Bone marrow (tissue), 2 donors: Measurements from ENCODE around the gene ADCY5.

Source experiments
- DNase-seq, 2 donors: peaks; one replicate each; lab custom pipeline; 2025; lab: John Stamatoyannopoulos, UW

The ADCY5 gene

DNA sequence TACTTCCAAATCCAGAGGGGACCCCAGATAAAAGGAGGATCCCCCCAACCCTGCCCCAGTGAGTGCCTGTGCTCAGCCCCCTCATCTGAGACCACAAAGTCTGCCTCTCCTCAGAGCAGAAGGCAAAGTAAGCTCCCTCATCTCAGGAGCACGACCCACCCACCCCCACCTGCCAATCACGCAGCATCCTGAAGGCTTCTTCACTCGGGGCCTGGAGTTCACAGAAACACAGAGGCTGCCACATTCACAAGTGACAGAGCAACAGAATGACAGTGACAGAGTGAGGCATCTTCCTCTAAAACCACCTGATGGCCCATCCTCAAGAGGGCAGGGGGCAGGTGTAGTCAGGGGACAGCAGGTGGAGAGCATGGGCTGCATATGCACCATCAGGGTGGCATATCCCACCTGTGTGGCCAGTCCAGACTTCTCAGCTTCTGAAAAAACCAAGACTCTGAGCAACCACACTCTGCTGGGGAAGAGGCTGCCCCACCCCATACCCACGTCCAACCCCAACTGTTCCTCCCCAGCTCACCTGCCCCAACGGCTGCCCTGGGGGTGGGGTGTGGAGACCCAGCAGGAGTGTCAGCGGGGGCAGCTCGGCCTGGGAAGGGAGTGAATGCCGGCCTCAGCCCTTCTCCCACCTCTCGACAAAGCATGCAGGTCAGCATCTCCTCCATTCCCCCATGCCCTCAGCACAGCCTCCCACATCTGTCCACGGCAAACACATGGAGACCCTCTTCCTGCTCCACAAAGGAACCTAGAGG lies 19.3 kb downstream of the ADCY5 start:
- no peak for DNase-seq

DNA sequence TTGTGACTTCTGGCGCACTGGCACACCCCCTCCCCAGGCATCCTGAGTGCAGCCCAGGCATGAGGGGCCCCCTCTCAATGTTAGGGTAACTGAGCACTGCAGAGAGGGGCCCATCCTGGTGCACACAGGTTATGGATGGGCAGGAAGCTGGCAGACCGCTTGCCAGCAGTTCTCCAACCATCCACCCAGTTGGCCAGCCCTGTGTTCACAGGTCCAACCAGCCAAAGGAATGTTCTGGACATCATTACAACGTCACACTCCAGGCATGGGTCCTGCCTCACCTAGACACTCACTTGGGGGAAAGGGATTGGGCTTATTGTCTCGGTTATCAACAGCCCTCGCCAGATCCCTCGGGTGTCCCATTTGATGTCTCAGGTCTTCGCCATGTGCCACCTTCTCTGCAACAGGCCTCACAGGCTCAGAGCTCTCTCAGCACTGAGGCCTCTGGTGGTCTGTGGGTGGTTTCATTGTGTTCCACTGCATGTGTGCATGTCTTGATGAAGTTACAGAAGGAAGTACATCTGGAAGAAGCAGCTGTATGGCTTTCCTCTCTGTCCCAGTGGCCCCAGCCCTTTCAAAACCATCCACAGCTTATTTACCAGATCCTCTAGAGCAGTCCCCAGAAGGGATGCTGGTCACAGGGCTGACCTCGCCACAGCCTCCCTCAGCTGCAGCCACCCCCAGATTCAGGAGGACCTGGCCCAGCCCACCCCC lies 23.7 kb downstream of the ADCY5 start:
- DNase-seq: no peak

GRCh38 chr3:123424321-123424998 lies 24.4 kb downstream of the ADCY5 start:
- DNase-seq: no peak

GRCh38 chr3:123423806-123424205 lies 25.1 kb downstream of the ADCY5 start:
- DNase-seq: no peak

- DNase-seq: no peak
Measured at GRCh38 chr3:123423031-123423430, 25.9 kb downstream of the ADCY5 start.

- no peak for DNase-seq
Measured at GRCh38 chr3:123422457-123422856, 26.4 kb downstream of the ADCY5 start.

- DNase-seq: no peak
Measured at GRCh38 chr3:123421353-123422174, 27.3 kb downstream of the ADCY5 start.

DNA sequence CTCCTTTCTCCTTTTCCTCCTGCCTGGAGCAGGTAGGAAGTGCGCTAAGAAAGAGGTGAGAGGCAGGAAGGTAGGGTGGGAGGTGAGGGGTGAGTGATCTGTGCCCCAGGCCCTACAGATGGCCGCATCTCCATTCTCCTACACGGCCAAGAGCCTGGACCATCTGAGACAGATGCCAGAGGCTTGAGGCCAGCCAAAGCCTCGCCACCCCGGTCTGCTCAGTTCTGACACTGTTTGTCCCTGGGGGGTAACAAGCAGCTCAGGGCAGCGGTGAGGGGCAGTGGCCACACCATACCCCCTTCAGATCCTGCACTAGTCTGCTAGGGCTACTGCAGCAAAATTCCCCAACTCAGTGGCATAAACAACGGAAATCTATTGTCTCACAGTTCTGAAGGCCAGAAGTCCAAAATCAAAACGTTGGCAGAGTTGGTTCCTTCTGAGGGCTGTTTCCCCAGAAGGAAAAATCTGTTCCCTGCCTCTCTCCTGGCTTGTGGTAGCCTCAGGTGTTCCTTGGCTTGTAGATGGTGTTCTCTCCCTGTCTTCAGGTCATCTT lies 28.4 kb downstream of the ADCY5 start:
- no peak for DNase-seq

DNA sequence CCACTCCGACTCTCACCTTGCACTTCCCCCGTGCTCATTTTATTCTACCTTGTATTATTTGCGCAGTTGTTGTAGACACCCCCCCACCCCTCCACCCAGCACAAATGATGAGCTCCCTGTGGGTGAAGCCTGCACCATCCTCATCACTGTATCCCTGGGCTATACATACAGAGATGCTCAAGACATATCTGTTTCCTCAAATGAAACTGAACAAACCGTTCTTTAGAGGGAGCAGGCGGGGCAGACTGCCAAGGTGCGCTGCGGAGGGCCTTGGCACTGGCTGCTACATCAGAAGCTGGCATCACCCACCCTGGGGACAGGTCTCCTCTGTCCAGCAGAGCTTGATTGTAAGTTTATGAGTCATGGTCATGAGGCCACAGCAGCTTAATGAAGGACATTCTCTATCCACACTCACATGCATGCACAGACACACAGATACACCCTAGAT lies 29.0 kb downstream of the ADCY5 start:
- DNase-seq: no peak

DNA sequence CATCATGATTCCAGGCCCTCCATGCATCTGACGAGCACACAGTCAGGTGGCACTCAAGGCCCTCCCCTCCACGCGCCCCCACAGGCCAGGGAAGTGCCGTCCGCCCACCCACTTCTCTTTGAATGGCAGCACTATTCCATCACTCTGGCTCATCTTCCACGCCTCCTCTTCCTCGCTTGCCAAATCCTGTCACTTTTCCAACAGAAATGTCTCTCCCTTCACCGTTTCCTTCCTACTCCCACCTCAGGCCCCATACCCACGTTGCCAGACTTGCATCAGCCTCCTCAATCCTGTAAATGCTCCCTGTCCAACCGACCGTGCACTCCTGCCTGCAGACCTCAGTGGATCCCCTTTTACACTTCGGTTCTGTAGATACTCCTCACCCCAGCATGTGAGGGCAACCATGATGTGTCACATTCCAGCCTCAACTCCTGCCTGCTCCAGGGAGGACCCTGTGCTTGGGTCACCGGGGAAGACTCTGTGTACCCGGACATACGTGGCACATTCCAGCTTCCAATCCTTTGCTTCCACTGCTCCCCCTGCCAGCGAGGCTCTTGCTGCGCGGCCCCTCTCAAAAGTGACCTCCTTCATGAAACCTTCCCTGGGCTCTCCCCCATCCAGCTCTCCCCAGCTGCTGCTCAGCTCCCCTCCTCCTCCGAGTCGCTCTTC lies 29.6 kb downstream of the ADCY5 start:
- no peak for DNase-seq

GRCh38 chr3:123416647-123417046 lies 32.2 kb downstream of the ADCY5 start:
- DNase-seq: no peak

DNA sequence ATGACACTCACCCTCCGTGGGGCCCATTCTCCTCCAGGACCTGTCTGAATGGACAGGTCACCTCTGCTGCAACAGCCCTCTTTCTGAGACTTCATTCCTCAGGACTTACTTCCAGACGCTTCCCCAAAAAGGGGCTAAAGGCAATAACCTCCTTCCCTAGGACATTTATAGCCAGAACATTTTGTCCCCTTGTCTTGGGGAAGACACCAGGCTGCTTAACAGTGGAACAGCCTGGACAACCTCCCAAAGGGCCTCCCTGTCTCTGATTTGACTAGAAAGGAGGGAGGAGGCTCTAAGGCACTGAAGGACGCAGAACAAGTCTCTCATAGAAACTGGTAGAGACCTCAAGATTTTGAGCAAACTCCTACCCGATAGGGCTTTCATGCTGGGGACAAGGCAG lies 32.7 kb downstream of the ADCY5 start:
- DNase-seq: no peak

DNA sequence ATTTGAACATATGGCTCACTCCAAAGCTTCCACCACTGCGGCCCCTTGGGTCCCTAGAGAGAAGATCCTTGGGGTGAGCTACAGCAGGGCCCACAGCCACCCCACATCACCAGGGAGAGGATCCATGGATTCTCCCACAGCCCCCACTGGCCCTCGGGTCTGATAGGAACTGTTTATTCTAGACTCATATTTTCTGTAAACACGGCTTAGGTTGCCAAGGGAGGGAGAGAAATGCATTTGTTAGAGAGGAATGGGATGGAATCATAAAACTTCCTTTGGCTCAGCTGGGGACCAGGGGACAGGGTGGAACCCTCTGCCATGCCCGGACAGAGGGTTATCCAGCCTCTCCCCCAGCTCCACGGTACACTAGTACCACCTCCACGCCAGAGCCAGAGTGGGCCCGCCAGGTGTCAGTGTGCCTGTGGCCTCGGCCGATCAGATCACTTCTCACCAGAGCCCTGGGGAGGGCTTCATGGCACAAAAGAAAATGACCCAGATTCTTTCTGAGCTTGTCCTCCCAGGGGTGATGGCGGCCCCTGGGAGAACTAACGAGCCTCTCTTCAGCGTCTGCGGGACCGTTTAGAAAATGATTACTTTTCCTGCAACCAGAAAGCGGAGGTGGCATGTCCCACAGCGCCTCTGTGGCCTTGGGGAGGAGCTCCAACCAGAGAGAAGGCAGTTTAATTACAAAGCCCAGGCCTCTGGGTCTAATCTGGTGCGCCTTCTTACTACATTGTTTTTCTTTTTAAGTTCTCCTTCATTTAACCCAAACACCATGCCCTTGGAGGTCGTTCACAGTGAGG lies 33.7 kb downstream of the ADCY5 start:
- DNase-seq: no peak

DNA sequence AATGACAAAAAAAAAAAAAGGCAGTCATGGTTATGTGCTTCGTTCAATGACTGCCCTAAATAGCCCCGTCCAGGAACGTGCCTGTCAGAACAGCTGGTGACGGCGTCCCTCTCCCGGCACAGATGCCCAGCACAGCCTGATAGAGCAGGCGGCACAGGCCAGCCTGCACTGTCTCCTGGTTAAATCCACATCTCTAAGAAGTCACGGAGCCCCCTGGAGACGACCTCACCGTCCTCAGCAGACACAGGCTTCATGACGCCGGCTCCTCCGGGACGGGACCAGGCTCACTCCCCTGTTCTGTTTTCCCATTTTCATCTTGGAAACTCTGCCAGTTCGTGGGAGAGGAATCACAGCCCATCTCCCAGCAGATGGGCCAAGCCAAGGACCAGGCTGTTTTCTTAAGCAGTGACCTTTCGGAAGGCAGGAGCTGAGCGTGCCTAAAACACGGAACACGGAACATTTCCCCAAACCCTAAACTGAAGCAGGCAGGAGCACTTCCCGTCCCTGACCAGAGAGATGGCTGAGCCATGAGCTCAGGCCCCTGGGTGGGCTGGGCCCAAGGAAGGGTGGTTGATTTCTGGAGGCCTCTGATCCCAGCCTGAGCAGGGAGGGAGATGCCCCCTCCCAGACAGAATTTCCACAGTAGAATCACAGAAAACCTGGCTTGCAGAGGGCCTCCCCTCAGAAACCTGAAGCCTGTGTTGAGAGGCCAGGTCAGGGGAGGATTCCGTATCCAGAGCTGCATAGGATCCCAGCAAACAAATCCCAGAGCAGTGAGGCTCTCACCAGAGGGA lies 35.9 kb downstream of the ADCY5 start:
- DNase-seq: no peak

- DNase-seq: no peak
Measured at GRCh38 chr3:123412076-123412475, 36.8 kb downstream of the ADCY5 start.

GRCh38 chr3:123411340-123412040 lies 37.4 kb downstream of the ADCY5 start:
- DNase-seq: no peak

GRCh38 chr3:123410149-123410515 lies 38.8 kb downstream of the ADCY5 start:
- no peak for DNase-seq

GRCh38 chr3:123409443-123410148 lies 39.3 kb downstream of the ADCY5 start:
- no peak for DNase-seq
